Heart left ventricle (tissue), 11 donors: Measurements from ENCODE around the gene ZNF35. TPM values are rescaled to one million over a fixed set of nuclear protein-coding genes. Genes with fewer than 3 reads are reported as not detected.

ENCODE experiments used
- polyA plus RNA-seq, 2 donors: library from polyadenylated mRNA; stranded (reverse); fragments of 200-250 nt; gene quantifications; one replicate each; pipeline ENCODE4 v1.2.3, GENCODE V29; 2013
- total RNA-seq, 9 donors: library from RNA; depleted of rRNA in 2 of 9; stranded (reverse); fragments of >200 nt in 2 of 9; fragmentation: NEBNext Ultra II Directional in 3 of 9; extraction: Animal tissue kit (Norgen Biotek cat#: 25700) in 3 of 9; gene quantifications; one replicate each; pipeline versions ENCODE4 v1.1.0 to v1.2.4, GENCODE V29; 2016 to 2023
- donor health status: ischemic (EF 13 %, LVEDD 7.1; RV severe dilation, severe dysfunction).
- donor health status: healthy with polysubstance abuse.
- donor health status: DM: no; HTN: yes; CAD: no.
- donor health status: DM: no; HTN: no; CAD: no.
- donor health status: ischemic (EF 25% LVEDD 5.7; RV mildly dilated, moderate dysfunction).
- donor health status: healthy.
- donor health status: DM: yes; HTN: yes; CAD: no.
- donor health status: PGD.
- donor health status: nonischemic (EF 23%, LVEDD 6.1; RV moderate dilation, normal function).

The ZNF35 gene
- total and polyA plus RNA-seq, 11 donors: 3.6 to 14.6 (median 6.5) TPM

Other genes with a start within 250 kb of the ZNF35 start
- 10 to 100 TPM in 7 of 9 donors, 1 to 10 TPM in 2; 5.7 to 19.9 (median 12.3) TPM for gene ZNF445, start 171.1 kb upstream of the ZNF35 start, total RNA-seq
- 1 to 10 TPM; 4.9 to 5.4 TPM for gene ZNF445, start 171.1 kb upstream of the ZNF35 start, polyA plus RNA-seq
- 1 to 10 TPM; 1.2 to 3.7 (median 2.3) TPM for gene ZKSCAN7, start 93.5 kb upstream of the ZNF35 start, total RNA-seq
- 1 to 10 TPM; 1.3 to 2.1 TPM for gene ZKSCAN7, start 93.5 kb upstream of the ZNF35 start, polyA plus RNA-seq
- 1 to 10 TPM in 6 of 9 donors, under 1 TPM in 3; 0.28 to 2.2 (median 1.3) TPM for gene ZNF660, start 63.8 kb upstream of the ZNF35 start, total RNA-seq
- under 1 TPM; 0.49 to 0.53 TPM for gene ZNF660, start 63.8 kb upstream of the ZNF35 start, polyA plus RNA-seq
- gene ZNF197, start 23.7 kb upstream of the ZNF35 start, total RNA-seq: 10 to 100 TPM in 8 of 9 donors, 1 to 10 TPM in 1; 7.8 to 16.4 (median 11.9) TPM
- gene ZNF197, start 23.7 kb upstream of the ZNF35 start, polyA plus RNA-seq: 1 to 10 TPM; 6.6 to 7.7 TPM
- gene ZNF502, start 63.9 kb downstream of the ZNF35 start, total RNA-seq: 1 to 10 TPM; 1.9 to 4.8 (median 3.5) TPM
- gene ZNF502, start 63.9 kb downstream of the ZNF35 start, polyA plus RNA-seq: 1 to 10 TPM; 1.9 to 3.4 TPM
- 1 to 10 TPM; 1.8 to 5.5 (median 3.9) TPM for gene ZNF501, start 80.9 kb downstream of the ZNF35 start, total RNA-seq
- gene ZNF501, start 80.9 kb downstream of the ZNF35 start, polyA plus RNA-seq: 1 to 10 TPM; 1.1 to 2.9 TPM
- gene KIAA1143, start 112.9 kb downstream of the ZNF35 start, total RNA-seq: 10 to 100 TPM; 21.9 to 41.7 (median 30.5) TPM
- 10 to 100 TPM; 13.7 to 25.4 TPM for gene KIAA1143, start 112.9 kb downstream of the ZNF35 start, polyA plus RNA-seq
- 1 to 10 TPM in 3 of 9 donors, under 1 TPM in 5, not detected in 1; 0.16 to 3.0 (median 0.77) TPM for gene KIF15, start 113.1 kb downstream of the ZNF35 start, total RNA-seq
- under 1 TPM; 0.26 to 0.42 TPM for gene KIF15, start 113.1 kb downstream of the ZNF35 start, polyA plus RNA-seq
- gene TMEM42, start 213.2 kb downstream of the ZNF35 start, total RNA-seq: 10 to 100 TPM in 5 of 9 donors, 1 to 10 TPM in 4; 7.3 to 13.0 (median 10.6) TPM
- gene TMEM42, start 213.2 kb downstream of the ZNF35 start, polyA plus RNA-seq: 10 to 100 TPM in 1 of 2 donors, 1 to 10 TPM in 1; 9.4 to 14.1 TPM
- gene TGM4, start 225.9 kb downstream of the ZNF35 start, total RNA-seq: under 1 TPM in 1 of 9 donors, not detected in 8; 0.66 TPM
- gene TGM4, start 225.9 kb downstream of the ZNF35 start, polyA plus RNA-seq: not detected